Neural progenitor cell (in vitro differentiated cells): Measurements from ENCODE around the gene PLXNB1. TPM values are rescaled to one million over a fixed set of nuclear protein-coding genes. Genes with fewer than 3 reads are reported as not detected.

Source experiments
- DNase-seq: peaks from one replicate; pipeline ENCODE4 v3.0.0-alpha.2; 2016; ENCODE audit warnings: low spot score
- H2AFZ ChIP-seq: fragments of 200-600 bp; sonication (generic); replicated peaks from 2 replicates; pipeline ENCODE4 v1.6.1; 2016; ENCODE audit warnings: antibody characterized with exemption
- H3F3A ChIP-seq: fragments of 200-600 bp; sonication (generic); 2 replicates; pipeline ENCODE4 v1.6.1; 2016; ENCODE audit warnings: antibody characterized with exemption, low read depth
- H3K27ac ChIP-seq: fragments of 200-600 bp; sonication (generic); 2 replicates; pipeline ENCODE4 v1.5.1; 2016; ENCODE audit warnings: mild to moderate bottlenecking
- H3K27me3 ChIP-seq: fragments of 200-600 bp; sonication (generic); 2 replicates; pipeline ENCODE4 v1.6.1; 2016; ENCODE audit warnings: mild to moderate bottlenecking, moderate library complexity
- H3K36me3 ChIP-seq: fragments of 200-600 bp; sonication (generic); 2 replicates; pipeline ENCODE4 v1.5.1; 2016
- H3K4me1 ChIP-seq: fragments of 200-600 bp; sonication (generic); 2 replicates; pipeline ENCODE4 v1.6.1; 2016; ENCODE audit warnings: mixed run types
- H3K4me2 ChIP-seq: fragments of 200-600 bp; sonication (generic); 2 replicates; pipeline ENCODE4 v1.6.1; 2016
- H3K4me3 ChIP-seq: fragments of 200-600 bp; sonication (generic); 2 replicates; pipeline ENCODE4 v1.5.1; 2016
- H3K79me2 ChIP-seq: fragments of 200-600 bp; sonication (generic); 2 replicates; pipeline ENCODE4 v1.6.1; 2016; ENCODE audit warnings: low read depth
- H3K9ac ChIP-seq: fragments of 200-600 bp; sonication (generic); 2 replicates; pipeline ENCODE4 v1.6.1; 2016
- H3K9me3 ChIP-seq: fragments of 200-600 bp; sonication (generic); 2 replicates; pipeline ENCODE4 v1.5.1; 2016; ENCODE audit warnings: low read depth
- H4K20me1 ChIP-seq: fragments of 200-600 bp; sonication (generic); 2 replicates; pipeline ENCODE4 v1.6.1; 2016; ENCODE audit warnings: low read depth
- H3K27ac Mint-ChIP-seq: 3 replicates; pipeline ENCODE4 v1.8.0; 2021; ENCODE audit warnings: mixed read lengths
- H3K27me3 Mint-ChIP-seq: 2 replicates; pipeline ENCODE4 v1.8.0; 2022; ENCODE audit warnings: low read depth, mild to moderate bottlenecking, inconsistent platforms, moderate library complexity, mixed read lengths; ENCODE audit not compliant: insufficient read depth
- H3K36me3 Mint-ChIP-seq: 3 replicates; pipeline ENCODE4 v1.8.0; 2021; ENCODE audit warnings: mixed read lengths
- H3K4me1 Mint-ChIP-seq: 3 replicates; pipeline ENCODE4 v1.8.0; 2021; ENCODE audit warnings: mixed read lengths
- H3K4me3 Mint-ChIP-seq: 3 replicates; pipeline ENCODE4 v1.8.0; 2021; ENCODE audit warnings: mild to moderate bottlenecking, moderate library complexity, mixed read lengths
- H3K9me3 Mint-ChIP-seq: 3 replicates; pipeline ENCODE4 v1.8.0; 2020; ENCODE audit warnings: mixed read lengths
- CTCF ChIP-seq: fragments of 200-600 bp; sonication (generic); IDR thresholded peaks from 2 replicates; pipeline ENCODE4 v1.5.1; 2017; ENCODE audit warnings: antibody characterized with exemption, mild to moderate bottlenecking
- EZH2 ChIP-seq: fragments of 200-600 bp; sonication (generic); IDR thresholded peaks from 2 replicates; pipeline ENCODE4 v1.6.1; 2017; ENCODE audit warnings: antibody characterized with exemption, mild to moderate bottlenecking, moderate library complexity
- EZH2phosphoT487 ChIP-seq: fragments of 200-600 bp; sonication (generic); IDR thresholded peaks from 2 replicates; pipeline ENCODE4 v1.6.1; 2017; ENCODE audit warnings: antibody characterized with exemption
- total RNA-seq: library from RNA; depleted of rRNA; stranded (reverse); fragments of >200 nt; gene quantifications from 2 replicates; pipeline ENCODE4 v1.2.3, GENCODE V29; 2015; ENCODE audit warnings: low replicate concordance

PLXNB1 gene, protein sequence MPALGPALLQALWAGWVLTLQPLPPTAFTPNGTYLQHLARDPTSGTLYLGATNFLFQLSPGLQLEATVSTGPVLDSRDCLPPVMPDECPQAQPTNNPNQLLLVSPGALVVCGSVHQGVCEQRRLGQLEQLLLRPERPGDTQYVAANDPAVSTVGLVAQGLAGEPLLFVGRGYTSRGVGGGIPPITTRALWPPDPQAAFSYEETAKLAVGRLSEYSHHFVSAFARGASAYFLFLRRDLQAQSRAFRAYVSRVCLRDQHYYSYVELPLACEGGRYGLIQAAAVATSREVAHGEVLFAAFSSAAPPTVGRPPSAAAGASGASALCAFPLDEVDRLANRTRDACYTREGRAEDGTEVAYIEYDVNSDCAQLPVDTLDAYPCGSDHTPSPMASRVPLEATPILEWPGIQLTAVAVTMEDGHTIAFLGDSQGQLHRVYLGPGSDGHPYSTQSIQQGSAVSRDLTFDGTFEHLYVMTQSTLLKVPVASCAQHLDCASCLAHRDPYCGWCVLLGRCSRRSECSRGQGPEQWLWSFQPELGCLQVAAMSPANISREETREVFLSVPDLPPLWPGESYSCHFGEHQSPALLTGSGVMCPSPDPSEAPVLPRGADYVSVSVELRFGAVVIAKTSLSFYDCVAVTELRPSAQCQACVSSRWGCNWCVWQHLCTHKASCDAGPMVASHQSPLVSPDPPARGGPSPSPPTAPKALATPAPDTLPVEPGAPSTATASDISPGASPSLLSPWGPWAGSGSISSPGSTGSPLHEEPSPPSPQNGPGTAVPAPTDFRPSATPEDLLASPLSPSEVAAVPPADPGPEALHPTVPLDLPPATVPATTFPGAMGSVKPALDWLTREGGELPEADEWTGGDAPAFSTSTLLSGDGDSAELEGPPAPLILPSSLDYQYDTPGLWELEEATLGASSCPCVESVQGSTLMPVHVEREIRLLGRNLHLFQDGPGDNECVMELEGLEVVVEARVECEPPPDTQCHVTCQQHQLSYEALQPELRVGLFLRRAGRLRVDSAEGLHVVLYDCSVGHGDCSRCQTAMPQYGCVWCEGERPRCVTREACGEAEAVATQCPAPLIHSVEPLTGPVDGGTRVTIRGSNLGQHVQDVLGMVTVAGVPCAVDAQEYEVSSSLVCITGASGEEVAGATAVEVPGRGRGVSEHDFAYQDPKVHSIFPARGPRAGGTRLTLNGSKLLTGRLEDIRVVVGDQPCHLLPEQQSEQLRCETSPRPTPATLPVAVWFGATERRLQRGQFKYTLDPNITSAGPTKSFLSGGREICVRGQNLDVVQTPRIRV (N-terminal part only)
- total RNA-seq = 53.6 and 142 TPM in 2 replicates

DNA sequence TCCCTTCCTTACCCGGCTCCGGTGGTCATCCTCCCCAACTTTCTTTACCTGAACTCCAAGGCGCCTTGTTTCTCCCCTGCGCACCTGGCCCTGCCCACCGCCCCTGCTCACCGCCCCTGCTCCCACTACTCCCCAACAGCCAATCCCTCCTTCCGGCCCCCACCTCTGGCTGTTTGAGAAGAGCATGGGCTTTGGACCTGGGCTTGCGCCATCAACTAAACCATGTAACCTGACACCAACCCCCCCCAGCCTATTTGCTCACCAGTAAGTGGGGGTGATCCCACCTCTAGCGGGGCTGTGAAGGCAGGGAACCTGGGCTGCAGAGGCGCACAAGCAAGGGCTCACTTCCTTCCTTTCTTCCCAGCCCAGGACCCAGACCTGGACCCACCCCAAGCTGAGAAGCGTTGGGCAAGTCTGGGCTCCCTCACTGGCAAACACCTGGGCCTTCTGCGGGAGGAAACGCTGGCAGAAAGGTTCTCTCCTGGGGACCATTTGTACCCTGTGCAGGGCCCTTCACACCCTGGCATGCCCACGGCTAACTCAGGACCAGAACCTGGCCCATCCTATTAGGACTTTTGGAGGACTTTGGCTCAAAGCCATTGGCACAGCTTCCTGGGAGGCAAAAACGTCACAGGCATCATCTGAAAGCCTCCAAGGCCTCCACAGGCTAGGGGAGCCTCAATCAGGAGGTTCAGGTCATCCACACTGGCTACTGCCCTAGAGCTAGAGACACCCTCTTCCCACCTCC lies at the start of gene PLXNB1:
PLXNB1 (minus strand) TSS at position 127 of the 748 bp plus-strand sequence. CDS start 5,475 bp downstream, outside the sequence.
- no peaks in the 10 kb centered on the region for H3K9me3 Mint-ChIP-seq
- Histone ChIP-seq H3K9me3 (no peaks in the 10 kb centered on the region), H3K4me2 (peak within 1 kb of the TSS; percentile 97), H4K20me1 (peaks cover 35% of the 10 kb centered on the region), H3K36me3 (no peaks in the 10 kb centered on the region), H3K4me3 (peak within 1 kb of the TSS; percentile 97), H3K9ac (peak within 1 kb of the TSS; percentile 91), H3F3A (peaks cover 45% of the 10 kb centered on the region), H3K4me1 (peaks cover 36% of the 10 kb centered on the region), H3K27me3 (no peaks in the 10 kb centered on the region), H3K27ac (peak within 1 kb of the TSS; percentile 93), H2AFZ (peak within 1 kb of the TSS; percentile 76), H3K79me2 (peaks cover 62% of the 10 kb centered on the region)
- H3K27me3 Mint-ChIP-seq = no peaks in the 10 kb centered on the region
- TF ChIP-seq CTCF (no peak), EZH2 (no peak), EZH2phosphoT487 (no peak)
- H3K4me1 Mint-ChIP-seq = peaks cover 47% of the 10 kb centered on the region
- H3K4me3 Mint-ChIP-seq = peak within 1 kb of the TSS; percentile 91
- peaks cover 6% of the 10 kb centered on the region for H3K36me3 Mint-ChIP-seq
- H3K27ac Mint-ChIP-seq = peak within 1 kb of the TSS; percentile 87
- DNase-seq = peak; percentile 88

DNA sequence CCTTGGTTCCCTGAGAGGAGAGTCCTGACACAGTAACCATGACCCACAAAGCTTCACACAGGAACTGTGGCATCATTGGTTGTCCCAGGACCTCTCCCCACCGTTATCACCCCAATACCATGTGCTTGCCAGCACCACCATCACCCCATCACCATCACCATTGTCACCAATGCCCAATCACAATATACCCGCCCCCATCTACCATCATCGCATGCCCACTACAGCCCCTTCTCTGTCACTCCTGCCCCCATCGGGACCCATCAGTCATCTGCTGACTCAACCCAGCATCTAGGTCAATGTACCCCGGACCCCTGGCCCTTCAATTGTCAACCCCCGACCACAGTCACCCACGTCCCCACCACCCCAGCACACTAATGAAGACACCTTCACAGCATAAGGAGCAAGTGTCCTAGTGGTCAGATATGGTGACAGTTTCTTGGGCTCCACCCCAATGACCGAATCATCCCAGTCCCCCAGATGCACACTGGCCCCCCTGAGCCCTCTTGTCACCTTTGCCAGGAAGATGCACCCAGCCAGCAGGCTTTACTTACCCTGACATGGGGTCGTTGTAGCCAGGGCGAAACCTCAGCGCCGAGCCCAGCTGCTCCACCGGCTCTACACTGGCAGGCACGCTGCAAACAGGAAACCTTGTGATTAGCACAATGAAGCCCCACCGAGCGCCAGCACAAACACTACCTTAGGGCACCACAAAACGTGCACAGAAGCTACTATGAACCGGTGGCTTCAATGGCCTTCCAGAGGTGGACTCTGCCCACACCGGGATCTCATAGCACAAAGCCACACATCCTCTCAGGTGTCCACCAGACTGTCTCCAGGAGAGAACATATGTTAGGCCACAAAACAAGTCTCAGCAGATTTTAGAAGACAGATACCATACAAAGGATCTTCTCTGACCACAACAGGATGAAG lies 49.0 kb upstream of the PLXNB1 start:
- no peaks in the 10 kb centered on the region for H3K9me3 Mint-ChIP-seq
- Histone ChIP-seq H3K9me3 (no peaks in the 10 kb centered on the region), H3K4me3 (no peak overlapping the region), H3K4me2 (no peak overlapping the region), H4K20me1 (no peaks in the 10 kb centered on the region), H3F3A (peaks cover 16% of the 10 kb centered on the region), H3K9ac (no peak overlapping the region), H3K4me1 (peaks cover 15% of the 10 kb centered on the region), H3K79me2 (no peaks in the 10 kb centered on the region), H2AFZ (no peak overlapping the region), H3K27ac (no peak overlapping the region), H3K36me3 (no peaks in the 10 kb centered on the region), H3K27me3 (no peaks in the 10 kb centered on the region)
- TF ChIP-seq EZH2phosphoT487 = no peak
- no peak for TF ChIP-seq EZH2
- no peak for TF ChIP-seq CTCF
- peaks cover 15% of the 10 kb centered on the region for H3K4me1 Mint-ChIP-seq
- no peak for DNase-seq
- H3K27ac Mint-ChIP-seq = peak overlapping the region; percentile 29
- H3K27me3 Mint-ChIP-seq = peaks cover 1% of the 10 kb centered on the region
- H3K4me3 Mint-ChIP-seq = no peak overlapping the region
- H3K36me3 Mint-ChIP-seq = peaks cover 3% of the 10 kb centered on the region
